Measurements from ENCODE around the gene VNN1.

VNN1 gene

GRCh38 chr6:132713352-132714134 lies at the start of gene VNN1:
VNN1 (minus strand) TSS chr6:132714055; CDS start chr6:132714035, 20 bp downstream.
- no peak for DNase-seq

- DNase-seq = peak; percentile 64
Observed at GRCh38 chr6:132763269-132763668, 49.4 kb upstream of the VNN1 start.

GRCh38 chr6:132760256-132760655 lies 46.4 kb upstream of the VNN1 start:
- no peak for DNase-seq

- no peak for DNase-seq
Observed at GRCh38 chr6:132758689-132759088, 44.8 kb upstream of the VNN1 start.

GRCh38 chr6:132752255-132752654 lies 38.4 kb upstream of the VNN1 start:
- no peak for DNase-seq

GRCh38 chr6:132751828-132752227 lies 38.0 kb upstream of the VNN1 start:
- DNase-seq = no peak

GRCh38 chr6:132751306-132751705 lies 37.5 kb upstream of the VNN1 start:
- DNase-seq = no peak

GRCh38 chr6:132750455-132751248 lies 36.8 kb upstream of the VNN1 start:
- no peak for DNase-seq

- DNase-seq = no peak
Observed at GRCh38 chr6:132749111-132749510, 35.3 kb upstream of the VNN1 start.

- DNase-seq = no peak
Observed at GRCh38 chr6:132748446-132748845, 34.6 kb upstream of the VNN1 start.

GRCh38 chr6:132746048-132746447 lies 32.2 kb upstream of the VNN1 start:
- DNase-seq = no peak

GRCh38 chr6:132742495-132742894 lies 28.6 kb upstream of the VNN1 start:
- no peak for DNase-seq

GRCh38 chr6:132741281-132741680 lies 27.4 kb upstream of the VNN1 start:
- DNase-seq = no peak

GRCh38 chr6:132736239-132736638 lies 22.4 kb upstream of the VNN1 start:
- no peak for DNase-seq

- DNase-seq = no peak
Observed at GRCh38 chr6:132734694-132735236, 20.9 kb upstream of the VNN1 start.

- no peak for DNase-seq
Observed at GRCh38 chr6:132733814-132734213, 20.0 kb upstream of the VNN1 start.

- DNase-seq = no peak
Observed at GRCh38 chr6:132733283-132733682, 19.4 kb upstream of the VNN1 start.

GRCh38 chr6:132731086-132731485 lies 17.2 kb upstream of the VNN1 start:
- DNase-seq = no peak

- DNase-seq = no peak
Observed at GRCh38 chr6:132730560-132730959, 16.7 kb upstream of the VNN1 start.

GRCh38 chr6:132728616-132729015 lies 14.8 kb upstream of the VNN1 start:
- DNase-seq = no peak

- no peak for DNase-seq
Observed at GRCh38 chr6:132726608-132726975, 12.7 kb upstream of the VNN1 start.

- DNase-seq = no peak
Observed at GRCh38 chr6:132725947-132726607, 12.2 kb upstream of the VNN1 start.

- DNase-seq = no peak
Observed at GRCh38 chr6:132725471-132725870, 11.6 kb upstream of the VNN1 start.
